Endothelial cell (in vitro differentiated cells): ENCODE measurements around the gene ACAP3. TPM values are rescaled to one million over a fixed set of nuclear protein-coding genes. Genes with fewer than 3 reads are reported as not detected.

Source experiments
- DNase-seq: peaks from one replicate; pipeline ENCODE4 v3.0.0; 2021; ENCODE audit warnings: low spot score
- H3K27ac Mint-ChIP-seq: one replicate; pipeline ENCODE4 v1.8.0; 2021; ENCODE audit warnings: mixed read lengths, inconsistent platforms; ENCODE audit not compliant: unreplicated experiment
- H3K27me3 Mint-ChIP-seq: one replicate; pipeline ENCODE4 v1.8.0; 2021; ENCODE audit warnings: mild to moderate bottlenecking, moderate library complexity, mixed read lengths, inconsistent platforms; ENCODE audit not compliant: unreplicated experiment
- H3K36me3 Mint-ChIP-seq: one replicate; pipeline ENCODE4 v1.8.0; 2021; ENCODE audit warnings: mild to moderate bottlenecking, low read depth, mixed read lengths, inconsistent platforms; ENCODE audit not compliant: unreplicated experiment
- H3K4me1 Mint-ChIP-seq: one replicate; pipeline ENCODE4 v1.8.0; 2021; ENCODE audit warnings: mild to moderate bottlenecking, mixed read lengths, inconsistent platforms; ENCODE audit not compliant: unreplicated experiment
- H3K4me3 Mint-ChIP-seq: one replicate; pipeline ENCODE4 v1.8.0; 2021; ENCODE audit warnings: mild to moderate bottlenecking, mixed read lengths, inconsistent platforms; ENCODE audit not compliant: unreplicated experiment
- H3K9me3 Mint-ChIP-seq: one replicate; pipeline ENCODE4 v1.8.0; 2021; ENCODE audit warnings: mixed read lengths, inconsistent platforms; ENCODE audit not compliant: unreplicated experiment
- total RNA-seq: library from RNA; stranded (reverse); fragmentation: NEBNext Ultra II Directional; extraction: Animal tissue kit (Norgen Biotek cat#: 25700); gene quantifications from one replicate; pipeline ENCODE4 v1.2.1, GENCODE V29; 2021; ENCODE audit not compliant: unreplicated experiment
- TF ChIP-seq, protein P1 (sequence below): fragments of 200-600 bp; sonication (generic); IDR thresholded peaks from one replicate; pipeline ENCODE4 v1.5.0; 2021; ENCODE audit warnings: antibody characterized with exemption; ENCODE audit not compliant: unreplicated experiment

ACAP3 gene
- total RNA-seq, 1 donor from 2014 or later, result 54.0 TPM

- Mint-ChIP-seq H3K27ac (no peak overlapping the region), H3K4me3 (no peak overlapping the region), H3K27me3 (peaks cover 5% of the 10 kb centered on the region), H3K36me3 (peaks cover 8% of the 10 kb centered on the region), H3K9me3 (no peaks in the 10 kb centered on the region), H3K4me1 (peaks cover 6% of the 10 kb centered on the region)
- no peak for DNase-seq
- TF ChIP-seq, protein P1, sequence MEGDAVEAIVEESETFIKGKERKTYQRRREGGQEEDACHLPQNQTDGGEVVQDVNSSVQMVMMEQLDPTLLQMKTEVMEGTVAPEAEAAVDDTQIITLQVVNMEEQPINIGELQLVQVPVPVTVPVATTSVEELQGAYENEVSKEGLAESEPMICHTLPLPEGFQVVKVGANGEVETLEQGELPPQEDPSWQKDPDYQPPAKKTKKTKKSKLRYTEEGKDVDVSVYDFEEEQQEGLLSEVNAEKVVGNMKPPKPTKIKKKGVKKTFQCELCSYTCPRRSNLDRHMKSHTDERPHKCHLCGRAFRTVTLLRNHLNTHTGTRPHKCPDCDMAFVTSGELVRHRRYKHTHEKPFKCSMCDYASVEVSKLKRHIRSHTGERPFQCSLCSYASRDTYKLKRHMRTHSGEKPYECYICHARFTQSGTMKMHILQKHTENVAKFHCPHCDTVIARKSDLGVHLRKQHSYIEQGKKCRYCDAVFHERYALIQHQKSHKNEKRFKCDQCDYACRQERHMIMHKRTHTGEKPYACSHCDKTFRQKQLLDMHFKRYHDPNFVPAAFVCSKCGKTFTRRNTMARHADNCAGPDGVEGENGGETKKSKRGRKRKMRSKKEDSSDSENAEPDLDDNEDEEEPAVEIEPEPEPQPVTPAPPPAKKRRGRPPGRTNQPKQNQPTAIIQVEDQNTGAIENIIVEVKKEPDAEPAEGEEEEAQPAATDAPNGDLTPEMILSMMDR, result no peak
These were observed 7.8 kb upstream of the ACAP3 start for GRCh38 chr1:1315435-1315954.

- TF ChIP-seq, protein P1, result no peak
- H3K4me1 Mint-ChIP-seq, result peaks cover 6% of the 10 kb centered on the region
- no peak overlapping the region for H3K27ac Mint-ChIP-seq
- no peak overlapping the region for H3K4me3 Mint-ChIP-seq
- no peak for DNase-seq
- H3K27me3 Mint-ChIP-seq, result peaks cover 3% of the 10 kb centered on the region
- peaks cover 8% of the 10 kb centered on the region for H3K36me3 Mint-ChIP-seq
- no peaks in the 10 kb centered on the region for H3K9me3 Mint-ChIP-seq
These were observed 7.1 kb upstream of the ACAP3 start for GRCh38 chr1:1314678-1315335.

- H3K36me3 Mint-ChIP-seq, result peaks cover 5% of the 10 kb centered on the region
- H3K4me1 Mint-ChIP-seq, result peaks cover 6% of the 10 kb centered on the region
These were observed 6.5 kb upstream of the ACAP3 start for GRCh38 chr1:1314237-1314586.

GRCh38 chr1:1313500-1314236, 5.9 kb upstream of the ACAP3 start:
- H3K4me3 Mint-ChIP-seq, result peak overlapping the region; percentile 65
- TF ChIP-seq, protein P1, result no peak
- DNase-seq, result no peak
- H3K4me1 Mint-ChIP-seq, result peaks cover 6% of the 10 kb centered on the region
- H3K27ac Mint-ChIP-seq, result no peak overlapping the region
- H3K27me3 Mint-ChIP-seq, result peaks cover 6% of the 10 kb centered on the region
- peaks cover 3% of the 10 kb centered on the region for H3K36me3 Mint-ChIP-seq
- no peaks in the 10 kb centered on the region for H3K9me3 Mint-ChIP-seq

More at GRCh38 chr1:1314237-1314586, 6.5 kb upstream of the ACAP3 start:
- no peak overlapping the region for H3K4me3 Mint-ChIP-seq
- no peak for DNase-seq
- H3K9me3 Mint-ChIP-seq, result no peaks in the 10 kb centered on the region
- H3K27ac Mint-ChIP-seq, result no peak overlapping the region
- TF ChIP-seq, protein P1, result no peak
- H3K27me3 Mint-ChIP-seq, result peaks cover 4% of the 10 kb centered on the region
